ENCODE measurements around the gene MR1. TPM values are rescaled to one million over a fixed set of nuclear protein-coding genes. Genes with fewer than 3 reads are reported as not detected.

MR1 gene
- polyA plus RNA-seq, 10 donors: 3.9 to 5.2 (median 4.5) TPM

- DNase-seq: peak in 2 of 3 donors; percentile 27 to 52
Observed at GRCh38 chr1:181061891-181062835, 28.4 kb downstream of the MR1 start.

GRCh38 chr1:181062836-181063428, 29.1 kb downstream of the MR1 start:
- DNase-seq: peak in 1 of 3 donors; percentile 21

- no peak for DNase-seq
Observed at GRCh38 chr1:181064011-181064623, 30.3 kb downstream of the MR1 start.

GRCh38 chr1:181064702-181065101, 30.9 kb downstream of the MR1 start:
- no peak for DNase-seq

GRCh38 chr1:181073638-181074037, 39.9 kb downstream of the MR1 start:
- DNase-seq: peak in 1 of 3 donors; percentile 85

- no peak for DNase-seq
Observed at GRCh38 chr1:181075766-181076350, 42.1 kb downstream of the MR1 start.

GRCh38 chr1:181076852-181077251, 43.1 kb downstream of the MR1 start:
- no peak for DNase-seq

- peak in 1 of 3 donors; percentile 66 for DNase-seq
Observed at GRCh38 chr1:181077576-181078242, 43.9 kb downstream of the MR1 start.

GRCh38 chr1:181079382-181079781, 45.6 kb downstream of the MR1 start:
- DNase-seq: no peak

GRCh38 chr1:181079920-181080319, 46.1 kb downstream of the MR1 start:
- DNase-seq: no peak

- no peak for DNase-seq
Observed at GRCh38 chr1:181080556-181080955, 46.8 kb downstream of the MR1 start.

GRCh38 chr1:181081395-181081794, 47.6 kb downstream of the MR1 start:
- no peak for DNase-seq

- peak in 1 of 3 donors; percentile 53 for DNase-seq
Observed at GRCh38 chr1:181083842-181084605, 50.2 kb downstream of the MR1 start.

GRCh38 chr1:181084606-181084969, 50.8 kb downstream of the MR1 start:
- no peak for DNase-seq

- DNase-seq: no peak
Observed at GRCh38 chr1:181086091-181086490, 52.3 kb downstream of the MR1 start.

GRCh38 chr1:181086926-181087325, 53.1 kb downstream of the MR1 start:
- no peak for DNase-seq

- no peak for DNase-seq
Observed at GRCh38 chr1:181087400-181087901, 53.7 kb downstream of the MR1 start.

GRCh38 chr1:181088079-181089016, 54.6 kb downstream of the MR1 start, which contains the start of gene IER5:
Gene IER5 (plus strand): TSS chr1:181088700. CDS start chr1:181088903, 203 bp downstream.
- DNase-seq: peak; percentile 96 to 98 (median 96)

GRCh38 chr1:181089017-181089675, 55.4 kb downstream of the MR1 start:
- peak in 1 of 3 donors; percentile 68 for DNase-seq
